ENCODE results near the gene CAPS. TPM values are rescaled to one million over a fixed set of nuclear protein-coding genes. Genes with fewer than 3 reads are reported as not detected.
A peak's percentile ranks its signal among the peaks of the same experiment; 100 is the strongest.
"Not testable (repeated sequence)": the region's sequence is repeated elsewhere in the genome, so short reads cannot be mapped to it uniquely, and the experiment has no call there.

CAPS gene
- total RNA-seq, 1 experiment from 2014 or later: 2.3 TPM

GRCh38 chr19:5961969-5962945 lies 48.2 kb downstream of the CAPS start:
- Histone ChIP-seq H4K8ac (replicated peaks; ENCODE audit: insufficient read length, low read depth, low read length) (no peak overlapping the region), H2BK5ac (ENCODE audit: insufficient read length, low read length) (no peak overlapping the region), H3K4ac (ENCODE audit: low read depth, low read length) (no peak overlapping the region), H3K14ac (ENCODE audit: insufficient read depth, low read length) (no peak overlapping the region; the same call in 1 of the 2 replicates), H2BK20ac (ENCODE audit: low read depth, low read length, poor library complexity, severe bottlenecking) (no peak overlapping the region), H3K56ac (ENCODE audit: insufficient read length, low read depth, low read length) (no peak overlapping the region), H3K79me2 (ENCODE audit: insufficient read depth, low read length) (peaks cover 53% of the 10 kb centered on the region; the same call in 1 of the 2 replicates), H2AFZ (ENCODE audit: low read length) (no peak overlapping the region), H3K4me1 (ENCODE audit: insufficient read depth, low read length) (peaks cover 10% of the 10 kb centered on the region; the same call in 1 of the 2 replicates), H3K9me3 (ENCODE audit: control insufficient read depth, low read depth, low read length) (no peaks in the 10 kb centered on the region), H4K20me1 (ENCODE audit: control insufficient read depth, insufficient read depth, insufficient read length) (peaks cover 5% of the 10 kb centered on the region), H4K91ac (ENCODE audit: insufficient read length, low read depth, low read length) (no peak overlapping the region), H2BK15ac (ENCODE audit: low read depth, low read length) (no peak overlapping the region), H3K79me1 (ENCODE audit: insufficient read depth, low read depth, low read length, poor library complexity, severe bottlenecking) (peaks cover 4% of the 10 kb centered on the region), H3K27ac (ENCODE audit: insufficient read length, low read depth, low read length) (no peak overlapping the region), H3K27me3 (ENCODE audit: insufficient read depth, low read length) (no peaks in the 10 kb centered on the region), H2BK12ac (ENCODE audit: insufficient read length, low read depth, low read length) (no peak overlapping the region), H3T11ph (ENCODE audit: low read length) (no peak overlapping the region), H2AK5ac (ENCODE audit: insufficient read length, low read length) (no peak overlapping the region), H4K5ac (ENCODE audit: insufficient read length, low read depth, low read length) (no peak overlapping the region), H3K23me2 (ENCODE audit: insufficient read length, low read depth, low read length, poor library complexity, severe bottlenecking) (no peaks in the 10 kb centered on the region), H3K9ac (ENCODE audit: extremely low read depth, insufficient read length, low read length) (no peak overlapping the region), H3K23ac (ENCODE audit: insufficient read length, low read depth, low read length) (no peak overlapping the region), H2BK120ac (ENCODE audit: low read depth, low read length, poor library complexity, severe bottlenecking) (no peak overlapping the region), H3K4me2 (ENCODE audit: insufficient read depth, insufficient read length, low read length) (no peak overlapping the region), H3K18ac (ENCODE audit: insufficient read length, low read depth, low read length) (no peak overlapping the region)
- peak overlapping the region in 1 of 2 experiments; percentile 26; a peak in 1 of 5 replicates for H3K4me3 Mint-ChIP-seq
- WGBS (ENCODE audit: extremely low coverage, insufficient read length, low lambda C conversion rate): no CpG with 5 or more reads among the region's 29 CpGs
- TF ChIP-seq CTCF (conservative IDR thresholded peaks at IDR 0.05): no peak
- peaks cover 0 to 4% (median 0%) of the 10 kb centered on the region in 3 experiments; a peak in 2 of 7 replicates for H3K36me3 Mint-ChIP-seq (ENCODE audit: insufficient read depth in 1 of 3, low read depth in 3 of 3)
- peak overlapping the region in 2 of 3 experiments; percentile 26 to 63; a peak in 3 of 7 replicates for H3K27ac Mint-ChIP-seq
- no peaks in the 10 kb centered on the region for H3K27me3 Mint-ChIP-seq (ENCODE audit: low read depth)
- H3K4me1 Mint-ChIP-seq: peaks cover 40 to 46% of the 10 kb centered on the region in 2 experiments
- H3K9me3 Mint-ChIP-seq: no peaks in the 10 kb centered on the region
- DNase-seq: no peak

GRCh38 chr19:5963259-5963658 lies 49.2 kb downstream of the CAPS start:
- H2BK12ac ChIP-seq (ENCODE audit: insufficient read length, low read depth, low read length); H3K4me1 ChIP-seq (ENCODE audit: insufficient read depth, low read length); H3K9ac ChIP-seq (ENCODE audit: extremely low read depth, insufficient read length, low read length); H3T11ph ChIP-seq (ENCODE audit: low read length); H3K23me2 ChIP-seq (ENCODE audit: insufficient read length, low read depth, low read length, poor library complexity, severe bottlenecking); H4K5ac ChIP-seq (ENCODE audit: insufficient read length, low read depth, low read length); H3K18ac ChIP-seq (ENCODE audit: insufficient read length, low read depth, low read length); H3K9me3 Mint-ChIP-seq; H3K4me2 ChIP-seq (ENCODE audit: insufficient read depth, insufficient read length, low read length); H3K36me3 Mint-ChIP-seq (ENCODE audit: insufficient read depth in 1 of 3, low read depth in 3 of 3); H2BK5ac ChIP-seq (ENCODE audit: insufficient read length, low read length); H3K27ac ChIP-seq (ENCODE audit: insufficient read length, low read depth, low read length); H3K23ac ChIP-seq (ENCODE audit: insufficient read length, low read depth, low read length); H3K27ac Mint-ChIP-seq; H3K27me3 ChIP-seq (ENCODE audit: insufficient read depth, low read length); H3K9me3 ChIP-seq (ENCODE audit: control insufficient read depth, low read depth, low read length); H2AFZ ChIP-seq (ENCODE audit: low read length); H3K4ac ChIP-seq (ENCODE audit: low read depth, low read length); H4K8ac ChIP-seq (replicated peaks; ENCODE audit: insufficient read length, low read depth, low read length); H3K27me3 Mint-ChIP-seq (ENCODE audit: low read depth); H3K56ac ChIP-seq (ENCODE audit: insufficient read length, low read depth, low read length); H2BK20ac ChIP-seq (ENCODE audit: low read depth, low read length, poor library complexity, severe bottlenecking); H2BK120ac ChIP-seq (ENCODE audit: low read depth, low read length, poor library complexity, severe bottlenecking); H4K91ac ChIP-seq (ENCODE audit: insufficient read length, low read depth, low read length); H3K79me1 ChIP-seq (ENCODE audit: insufficient read depth, low read depth, low read length, poor library complexity, severe bottlenecking); H4K20me1 ChIP-seq (ENCODE audit: control insufficient read depth, insufficient read depth, insufficient read length); H2AK5ac ChIP-seq (ENCODE audit: insufficient read length, low read length); DNase-seq; H3K14ac ChIP-seq (ENCODE audit: insufficient read depth, low read length); H2BK15ac ChIP-seq (ENCODE audit: low read depth, low read length); H3K4me3 Mint-ChIP-seq: not testable (repeated sequence)
- peaks cover 52% of the 10 kb centered on the region; the same call in 1 of the 2 replicates for H3K79me2 ChIP-seq (ENCODE audit: insufficient read depth, low read length)
- peaks cover 38 to 47% of the 10 kb centered on the region in 2 experiments for H3K4me1 Mint-ChIP-seq
- WGBS (ENCODE audit: extremely low coverage, insufficient read length, low lambda C conversion rate): no CpG with 5 or more reads among the region's 6 CpGs
